ENCODE data around the gene TTC5. TPM values are rescaled to one million over a fixed set of nuclear protein-coding genes. Genes with fewer than 3 reads are reported as not detected.
A peak's percentile ranks its signal among the peaks of the same experiment; 100 is the strongest.

TTC5 gene
- total RNA-seq, 2 experiments from 2014 or later: 9.7 to 10.8 TPM

DNA sequence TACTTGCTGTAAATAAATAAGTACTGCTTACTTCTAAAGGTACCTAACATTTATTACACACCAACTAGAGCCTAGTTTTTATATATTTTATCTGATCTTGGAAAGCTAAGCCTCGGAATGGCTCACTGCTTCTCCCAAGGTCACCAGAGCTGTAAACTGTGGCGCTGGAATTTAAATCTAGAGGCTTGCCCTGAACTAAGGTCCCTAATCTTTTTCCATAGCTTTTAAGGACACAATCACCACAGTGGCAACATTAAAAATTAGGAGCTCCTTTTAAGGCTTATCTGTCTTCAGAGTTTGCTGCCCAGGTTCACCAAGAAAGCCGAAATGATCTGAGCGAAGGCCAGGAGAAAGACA, 26.7 kb upstream of the TTC5 start:
- no peak for DNase-seq
- Histone ChIP-seq H3K9me3 (ENCODE audit: control insufficient read depth in 1 of 2, insufficient read depth in 1 of 2, low read length in 2 of 2) (no peaks in the 10 kb centered on the region), H3K27me3 (ENCODE audit: control insufficient read depth in 1 of 2, insufficient read depth in 2 of 2, low read length in 2 of 2) (no peaks in the 10 kb centered on the region), H3K27ac (ENCODE audit: low read depth in 1 of 2, low read length in 2 of 2) (peak overlapping the region in 1 of 2 donors; percentile 59), H3K4me1 (ENCODE audit: insufficient read depth, low read length) (peaks cover 12% of the 10 kb centered on the region), H3K4me3 (ENCODE audit: low read length) (peak overlapping the region; percentile 75), H3K36me3 (ENCODE audit: insufficient read depth, low read length) (no peaks in the 10 kb centered on the region)
- intact Hi-C loops (cut with DNase I, micrococcal nuclease): loop anchor here (1.0 to 10.0 kb wide), 4 partner anchors 11 to 522 kb away; partner anchors contain the start of genes APEX1 (in 2 of the 2), OSGEP (in 1 of the 2) and PARP2 (in 1 of the 2)
- Mint-ChIP-seq H3K36me3 (ENCODE audit: low read depth) (peaks cover 7% of the 10 kb centered on the region), H3K9me3 (no peaks in the 10 kb centered on the region), H3K4me3 (peak overlapping the region; percentile 94), H3K4me1 (ENCODE audit: low read depth) (peaks cover 39% of the 10 kb centered on the region), H3K27ac (peak overlapping the region; percentile 84), H3K27me3 (no peaks in the 10 kb centered on the region)
- CTCF ChIA-PET: interaction anchor here (2.3 kb wide), 1 partner anchor 10 kb away, joined by 11 read pairs; the partner anchor contains the start of gene PARP2
- TF ChIP-seq, protein P1, sequence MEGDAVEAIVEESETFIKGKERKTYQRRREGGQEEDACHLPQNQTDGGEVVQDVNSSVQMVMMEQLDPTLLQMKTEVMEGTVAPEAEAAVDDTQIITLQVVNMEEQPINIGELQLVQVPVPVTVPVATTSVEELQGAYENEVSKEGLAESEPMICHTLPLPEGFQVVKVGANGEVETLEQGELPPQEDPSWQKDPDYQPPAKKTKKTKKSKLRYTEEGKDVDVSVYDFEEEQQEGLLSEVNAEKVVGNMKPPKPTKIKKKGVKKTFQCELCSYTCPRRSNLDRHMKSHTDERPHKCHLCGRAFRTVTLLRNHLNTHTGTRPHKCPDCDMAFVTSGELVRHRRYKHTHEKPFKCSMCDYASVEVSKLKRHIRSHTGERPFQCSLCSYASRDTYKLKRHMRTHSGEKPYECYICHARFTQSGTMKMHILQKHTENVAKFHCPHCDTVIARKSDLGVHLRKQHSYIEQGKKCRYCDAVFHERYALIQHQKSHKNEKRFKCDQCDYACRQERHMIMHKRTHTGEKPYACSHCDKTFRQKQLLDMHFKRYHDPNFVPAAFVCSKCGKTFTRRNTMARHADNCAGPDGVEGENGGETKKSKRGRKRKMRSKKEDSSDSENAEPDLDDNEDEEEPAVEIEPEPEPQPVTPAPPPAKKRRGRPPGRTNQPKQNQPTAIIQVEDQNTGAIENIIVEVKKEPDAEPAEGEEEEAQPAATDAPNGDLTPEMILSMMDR (IDR thresholded peaks at IDR 0.05): no peak
- POLR2A ChIA-PET: interaction anchor here (1.0 to 2.6 kb wide), 7 partner anchors 10 to 352 kb away, joined by 4 to 38 read pairs (median 6); partner anchors contain the start of genes APEX1, PARP2, PIP4P1 and RNASE4
- ATAC-seq (ENCODE audit: poor library complexity): no peak

DNA sequence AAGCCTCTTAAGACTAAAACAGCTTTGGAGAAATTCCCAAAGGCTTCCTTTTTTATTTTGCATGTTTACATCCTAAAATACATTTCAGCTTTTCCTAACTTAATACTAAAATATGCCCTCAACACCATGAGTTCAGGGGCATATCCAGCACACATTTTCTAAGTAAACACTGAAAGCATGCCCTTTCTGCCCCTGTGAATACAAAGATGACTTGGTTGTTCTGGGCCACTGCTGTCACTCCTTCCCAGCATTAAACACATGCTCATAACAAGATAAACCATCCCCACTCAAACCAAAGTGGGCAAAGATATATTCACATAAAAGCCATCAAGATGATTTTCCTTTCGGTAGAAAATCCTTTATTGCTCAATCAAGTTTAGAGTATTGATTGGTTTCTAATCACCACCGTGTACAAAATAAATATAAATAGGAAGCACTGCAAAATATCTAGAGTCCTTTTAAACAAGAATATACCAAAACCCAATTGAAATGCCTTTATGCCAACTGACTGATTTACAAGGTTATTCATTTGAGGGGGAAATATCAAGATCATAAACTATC, 25.4 kb upstream of the TTC5 start:
- Histone ChIP-seq H3K36me3 (ENCODE audit: insufficient read depth, low read length) (peaks cover 2% of the 10 kb centered on the region), H3K9me3 (ENCODE audit: control insufficient read depth in 1 of 2, insufficient read depth in 1 of 2, low read length in 2 of 2) (no peaks in the 10 kb centered on the region), H3K27ac (ENCODE audit: low read depth in 1 of 2, low read length in 2 of 2) (no peak overlapping the region), H3K4me1 (ENCODE audit: insufficient read depth, low read length) (peaks cover 12% of the 10 kb centered on the region), H3K27me3 (ENCODE audit: control insufficient read depth in 1 of 2, insufficient read depth in 2 of 2, low read length in 2 of 2) (no peaks in the 10 kb centered on the region), H3K4me3 (ENCODE audit: low read length) (no peak overlapping the region)
- H3K27ac Mint-ChIP-seq: peak overlapping the region; percentile 38
- peaks cover 45% of the 10 kb centered on the region for H3K4me1 Mint-ChIP-seq (ENCODE audit: low read depth)
- TF ChIP-seq, protein P1 (IDR thresholded peaks at IDR 0.05): no peak
- H3K9me3 Mint-ChIP-seq: no peaks in the 10 kb centered on the region
- peaks cover 17% of the 10 kb centered on the region for H3K36me3 Mint-ChIP-seq (ENCODE audit: low read depth)
- peak overlapping the region; percentile 17 for H3K4me3 Mint-ChIP-seq
- ChIA-PET CTCF (interaction anchor here (0.9 to 1.4 kb wide), 2 partner anchors 10 to 279 kb away, joined by 3 read pairs; no protein-coding TSS in a partner anchor), POLR2A (interaction anchor here (1.4 kb wide), 1 partner anchor 353 kb away, joined by 4 read pairs; the partner anchor contains the start of gene RNASE4)
- H3K27me3 Mint-ChIP-seq: no peaks in the 10 kb centered on the region
- DNase-seq (no peak), ATAC-seq (ENCODE audit: poor library complexity) (no peak)
- intact Hi-C loops (cut with DNase I, micrococcal nuclease): loop anchor here in 1 of 2 experiments (5.0 to 10.0 kb wide), 2 partner anchors 126 to 524 kb away; partner anchors contain the start of gene APEX1

DNA sequence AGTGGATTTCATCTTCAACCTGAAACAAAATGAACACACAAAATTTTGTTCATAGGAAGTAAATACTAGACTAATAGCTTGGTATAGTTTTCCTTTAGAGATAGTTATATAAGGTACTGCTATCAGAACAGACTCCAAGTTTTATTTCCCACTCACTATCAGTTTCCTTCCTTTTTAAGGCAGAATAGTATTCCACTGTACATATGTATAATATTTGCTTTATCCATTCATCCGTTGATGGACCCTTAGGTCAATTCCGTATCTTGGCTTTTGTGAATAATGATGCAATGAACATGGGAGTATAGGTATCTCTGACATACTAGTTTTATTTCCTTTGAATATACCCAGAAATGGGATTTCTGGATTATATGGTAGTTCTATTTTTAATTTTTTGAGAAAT, 23.6 kb upstream of the TTC5 start:
- ChIA-PET CTCF (interaction anchor here (0.6 to 3.0 kb wide), 8 partner anchors 12 to 362 kb away, joined by 3 to 12 read pairs (median 5); partner anchors contain the start of genes PARP2 and TTC5), POLR2A (interaction anchor here (1.9 to 3.7 kb wide), 2 partner anchors 14 to 354 kb away, joined by 8 to 29 read pairs; partner anchors contain the start of gene PARP2)
- Mint-ChIP-seq H3K4me1 (ENCODE audit: low read depth) (peaks cover 45% of the 10 kb centered on the region), H3K27ac (no peak overlapping the region), H3K36me3 (ENCODE audit: low read depth) (peaks cover 22% of the 10 kb centered on the region), H3K4me3 (no peak overlapping the region), H3K27me3 (no peaks in the 10 kb centered on the region), H3K9me3 (no peaks in the 10 kb centered on the region)
- Histone ChIP-seq H3K4me3 (ENCODE audit: low read length) (no peak overlapping the region), H3K27ac (ENCODE audit: low read depth in 1 of 2, low read length in 2 of 2) (no peak overlapping the region), H3K4me1 (ENCODE audit: insufficient read depth, low read length) (peaks cover 7% of the 10 kb centered on the region), H3K36me3 (ENCODE audit: insufficient read depth, low read length) (peaks cover 14% of the 10 kb centered on the region), H3K9me3 (ENCODE audit: control insufficient read depth in 1 of 2, insufficient read depth in 1 of 2, low read length in 2 of 2) (no peaks in the 10 kb centered on the region), H3K27me3 (ENCODE audit: control insufficient read depth in 1 of 2, insufficient read depth in 2 of 2, low read length in 2 of 2) (no peaks in the 10 kb centered on the region)
- no peak for ATAC-seq (ENCODE audit: poor library complexity)
- intact Hi-C loops (cut with DNase I, micrococcal nuclease): loop anchor here in 1 of 2 experiments (5.0 to 10.0 kb wide), 2 partner anchors 203 to 545 kb away; no protein-coding TSS in a partner anchor
- TF ChIP-seq, protein P1 (IDR thresholded peaks at IDR 0.05): no peak
- no peak for DNase-seq
